H1 (cell line): ENCODE data around the gene GPHA2. TPM values are rescaled to one million over a fixed set of nuclear protein-coding genes. Genes with fewer than 3 reads are reported as not detected.

Experiments used
- CTCF ChIA-PET: fragments of 300-600 bp; sonication (Branson Sonifier 250); formaldehyde crosslinking; loops from one replicate; lab custom pipeline; 2021; ENCODE audit not compliant: partially characterized antibody; lab: Charles Lee
- POLR2A ChIA-PET: fragments of 300-600 bp; sonication (Branson Sonifier 250); formaldehyde crosslinking; loops from one replicate; lab custom pipeline; 2021; ENCODE audit warnings: inconsistent platforms; ENCODE audit not compliant: partially characterized antibody; lab: Charles Lee
- DNase-seq, 2 experiments: peaks; one replicate each; pipeline versions ENCODE4 v3.0.0 to v3.0.0-alpha.2; 2010 to 2022; ENCODE audit warnings: low spot score in 2 of 2, low read depth in 1 of 2, mixed read lengths in 1 of 2
- FAIRE-seq: peaks from 2 replicates; lab custom pipeline; 2011; peaks lifted over from hg19 to GRCh38; lab: Jason Lieb, UNC
- H2AFZ ChIP-seq: 2 replicates; pipeline ENCODE4 v1.8.1; 2012; ENCODE audit warnings: low read length, inconsistent platforms
- H2AK5ac ChIP-seq: 2 replicates; pipeline ENCODE4 v1.6.1; 2013; ENCODE audit warnings: low read depth, low read length
- H2BK120ac ChIP-seq: replicated peaks from 2 replicates; pipeline ENCODE3; 2013; ENCODE audit warnings: low read depth, low read length, inconsistent platforms
- H2BK12ac ChIP-seq: 2 replicates; pipeline ENCODE4 v1.6.1; 2013; ENCODE audit warnings: low read depth, low read length
- H2BK15ac ChIP-seq: 2 replicates; pipeline ENCODE4 v1.6.1; 2013; ENCODE audit warnings: low read length
- H2BK20ac ChIP-seq: 2 replicates; pipeline ENCODE4 v1.6.1; 2013; ENCODE audit warnings: low read length
- H2BK5ac ChIP-seq: 2 replicates; pipeline ENCODE4 v1.6.1; 2013; ENCODE audit warnings: low read depth, low read length
- H3K14ac ChIP-seq: 2 replicates; pipeline ENCODE4 v1.6.1; 2013; ENCODE audit warnings: inconsistent platforms; ENCODE audit not compliant: insufficient read length
- H3K18ac ChIP-seq: 2 replicates; pipeline ENCODE4 v1.6.1; 2013; ENCODE audit warnings: low read length; ENCODE audit errors: extremely low read depth
- H3K23ac ChIP-seq: 2 replicates; pipeline ENCODE4 v1.6.1; 2013; ENCODE audit warnings: inconsistent platforms; ENCODE audit not compliant: insufficient read length
- H3K23me2 ChIP-seq: 2 replicates; pipeline ENCODE4 v1.6.1; 2013; ENCODE audit warnings: low read depth, low read length
- H3K27ac ChIP-seq: 2 replicates; pipeline ENCODE4 v1.6.1; 2011; ENCODE audit warnings: low read depth, low read length, inconsistent platforms
- H3K27me3 ChIP-seq, 4 experiments: replicated peaks in 1 of 4; 1 replicate in 1 of 4; 2 replicates in 3 of 4; pipeline versions ENCODE4 v1.6.1 to v1.8.1; 2011 to 2013; ENCODE audit warnings: low read length in 3 of 4, mild to moderate bottlenecking in 3 of 4, inconsistent platforms in 2 of 4, mixed read lengths in 2 of 4, moderate library complexity in 1 of 4; ENCODE audit not compliant: control insufficient read depth in 3 of 4, insufficient read depth in 3 of 4; ENCODE audit errors: extremely low read depth in 1 of 4
- H3K36me3 ChIP-seq, 4 experiments: 2 replicates each; pipeline versions ENCODE4 v1.6.1 to v1.8.1; 2011 to 2013; ENCODE audit warnings: mild to moderate bottlenecking in 4 of 4, low read length in 3 of 4, moderate library complexity in 2 of 4, control low read depth in 1 of 4, inconsistent platforms in 1 of 4; ENCODE audit not compliant: insufficient read depth in 4 of 4, control insufficient read depth in 2 of 4
- H3K4ac ChIP-seq: replicated peaks from 2 replicates; pipeline ENCODE3; 2013; ENCODE audit warnings: low read length, low read depth, mixed read lengths, inconsistent platforms; ENCODE audit not compliant: insufficient read length
- H3K4me1 ChIP-seq, 4 experiments: replicated peaks in 1 of 4; 1 replicate in 1 of 4; 2 replicates in 3 of 4; pipeline versions ENCODE4 v1.6.1 to v1.8.1; 2011 to 2013; ENCODE audit warnings: low read length in 3 of 4, inconsistent platforms in 2 of 4, mixed read lengths in 1 of 4; ENCODE audit not compliant: insufficient read depth in 4 of 4, control insufficient read depth in 3 of 4
- H3K4me2 ChIP-seq, 2 experiments: 2 replicates each; pipeline versions ENCODE4 v1.6.1 to v1.8.1; 2011 to 2013; ENCODE audit warnings: low read depth in 2 of 2, low read length in 2 of 2, control low read depth in 1 of 2, inconsistent platforms in 1 of 2, mild to moderate bottlenecking in 1 of 2; ENCODE audit not compliant: insufficient read depth in 1 of 2
- H3K4me3 ChIP-seq, 4 experiments: fragments of 200-600, 300-600 bp in 1 of 4; sonication (generic), shearing (Covaris generic), sonication (Bioruptor Twin) in 1 of 4; 2 replicates each; pipeline versions ENCODE4 v1.5.1 to v1.8.1; 2011 to 2016; ENCODE audit warnings: low read length in 4 of 4, low read depth in 3 of 4, control low read depth in 2 of 4, inconsistent platforms in 2 of 4, mild to moderate bottlenecking in 2 of 4, mixed read lengths in 1 of 4, moderate library complexity in 1 of 4; ENCODE audit not compliant: insufficient read depth in 2 of 4; ENCODE audit errors: extremely low read depth in 1 of 4
- H3K56ac ChIP-seq: replicated peaks from 2 replicates; pipeline ENCODE3; 2013; ENCODE audit warnings: low read depth, mild to moderate bottlenecking, mixed read lengths, low read length, inconsistent platforms; ENCODE audit not compliant: insufficient read length
- H3K79me1 ChIP-seq: 2 replicates; pipeline ENCODE4 v1.6.1; 2013; ENCODE audit warnings: low read depth, low read length, control low read depth
- H3K79me2 ChIP-seq, 2 experiments: 2 replicates each; pipeline versions ENCODE4 v1.6.1 to v1.8.1; 2012 to 2013; ENCODE audit warnings: low read length in 2 of 2, mild to moderate bottlenecking in 2 of 2, inconsistent platforms in 1 of 2; ENCODE audit not compliant: insufficient read depth in 2 of 2, control insufficient read depth in 1 of 2
- H3K9ac ChIP-seq, 4 experiments: replicated peaks in 1 of 4; 1 replicate in 1 of 4; 2 replicates in 3 of 4; pipeline versions ENCODE4 v1.6.1 to v1.8.1; 2011 to 2013; ENCODE audit warnings: low read depth in 3 of 4, low read length in 3 of 4, control low read depth in 2 of 4, mild to moderate bottlenecking in 2 of 4, moderate library complexity in 2 of 4, inconsistent platforms in 1 of 4; ENCODE audit errors: extremely low read depth in 1 of 4
- H3K9me3 ChIP-seq, 2 experiments: 2 replicates each; pipeline versions ENCODE4 v1.6.1 to v1.8.1; 2012 to 2013; ENCODE audit warnings: mild to moderate bottlenecking in 2 of 2, moderate library complexity in 2 of 2, control low read depth in 1 of 2, inconsistent platforms in 1 of 2, low read depth in 1 of 2, low read length in 1 of 2, mixed read lengths in 1 of 2; ENCODE audit not compliant: insufficient read depth in 2 of 2
- H4K20me1 ChIP-seq, 2 experiments: replicated peaks in 1 of 2; 2 replicates each; pipeline versions ENCODE3 to v1.8.1; 2011 to 2013; ENCODE audit warnings: inconsistent platforms in 2 of 2, low read length in 2 of 2, mild to moderate bottlenecking in 1 of 2; ENCODE audit not compliant: insufficient read depth in 2 of 2, control insufficient read depth in 1 of 2
- H4K5ac ChIP-seq: 2 replicates; pipeline ENCODE4 v1.6.1; 2013; ENCODE audit warnings: low read length, low read depth, mixed read lengths, inconsistent platforms; ENCODE audit not compliant: insufficient read length
- H4K8ac ChIP-seq: 2 replicates; pipeline ENCODE4 v1.8.0; 2013; ENCODE audit warnings: mild to moderate bottlenecking, moderate library complexity, low read length, inconsistent platforms; ENCODE audit not compliant: insufficient read depth; ENCODE audit errors: extremely low read depth
- H4K91ac ChIP-seq: replicated peaks from 2 replicates; pipeline ENCODE3; 2013; ENCODE audit warnings: low read length, mixed read lengths, inconsistent platforms; ENCODE audit not compliant: insufficient read length
- WGBS, 2 experiments: shearing (Covaris generic) in 1 of 2; methylation state at CpG; one replicate each; pipeline versions ENCODE4 v1.1.6 to v1.1.7; 2013 to 2015; ENCODE audit warnings: low lambda C conversion rate in 2 of 2, mixed read lengths in 2 of 2, inconsistent platforms in 1 of 2, low coverage in 1 of 2, missing lambda C conversion rate in 1 of 2; ENCODE audit not compliant: insufficient replicate concordance in 2 of 2, insufficient coverage in 1 of 2, insufficient read length in 1 of 2; ENCODE audit errors: extremely low coverage in 1 of 2, missing lambda C conversion rate in 1 of 2; 5-methylcytosine and 5-hydroxymethylcytosine counted together
- polyA plus RNA-seq, 7 experiments: library from polyadenylated mRNA; depleted of rRNA in 3 of 7; stranded (reverse) in 5 of 7; unstranded in 2 of 7; fragments of >200 nt in 5 of 7; fragments of 200-250 nt in 2 of 7; gene quantifications; 1 replicate in 5 of 7; 2 replicates in 1 of 7; 4 replicates in 1 of 7; pipeline versions ENCODE4 v1.2.1 to v1.2.3, GENCODE V29; 2011 to 2013; ENCODE audit warnings: missing spikeins in 2 of 7, mixed read lengths in 2 of 7
- total RNA-seq: library from RNA; stranded (reverse); fragmentation: NEBNext Ultra II Directional; extraction: Animal tissue kit (Norgen Biotek cat#: 25700); gene quantifications from 2 replicates; pipeline ENCODE4 v1.2.1, GENCODE V29; 2021

The GPHA2 gene
- total and polyA plus RNA-seq, 2 of the 8 experiments (the other 6 are each of a cell fraction or from before 2014, with no cell fraction given), result 0.97 to 4.4 TPM

DNA sequence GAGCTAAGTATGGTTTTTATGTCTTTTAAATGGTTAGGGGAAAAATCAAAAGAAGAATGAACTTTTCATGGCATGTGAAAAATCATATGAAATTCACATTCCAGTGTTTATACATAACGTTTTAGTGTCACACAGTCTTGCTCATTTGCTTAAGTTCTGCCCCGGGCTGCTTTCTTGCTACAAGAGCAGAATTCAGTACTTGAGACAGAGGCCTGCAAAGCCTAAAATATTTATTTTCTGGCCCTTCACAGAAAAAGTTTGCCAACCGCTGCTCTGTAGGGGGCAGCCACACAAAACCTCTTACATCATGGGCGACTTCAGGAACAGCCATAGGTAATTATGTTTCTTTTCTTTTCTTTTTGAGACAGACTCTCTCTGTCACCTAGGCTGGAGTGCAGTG, 17.7 kb downstream of the GPHA2 start:
- H2AFZ ChIP-seq, result no peak overlapping the region
- no peak for DNase-seq
- no peaks in the 10 kb centered on the region for H3K79me2 ChIP-seq
- H4K91ac ChIP-seq, result no peak overlapping the region
- peaks cover 0 to 11% (median 4%) of the 10 kb centered on the region in 4 experiments; a peak in 5 of 7 replicates for H3K4me1 ChIP-seq
- no peak overlapping the region for H3K56ac ChIP-seq
- H4K8ac ChIP-seq, result 0 out of 2 replicates have a peak overlapping the region, but pooled peaks have one; percentile 51
- peak overlapping the region; percentile 33 for H4K5ac ChIP-seq
- peaks cover 13% of the 10 kb centered on the region for H3K23me2 ChIP-seq
- peaks cover 0 to 2% of the 10 kb centered on the region in 2 experiments for H4K20me1 ChIP-seq
- no peaks in the 10 kb centered on the region for H3K9me3 ChIP-seq
- no peak for FAIRE-seq
- H3K4me2 ChIP-seq, result peak overlapping the region; percentile 67 to 98
- H3K36me3 ChIP-seq, result peaks cover 0 to 3% (median 0%) of the 10 kb centered on the region in 4 experiments; a peak in 3 of 8 replicates
- no peaks in the 10 kb centered on the region for H3K27me3 ChIP-seq
- no peak overlapping the region for H3K23ac ChIP-seq
- peak overlapping the region; percentile 49; the same call in 1 of the 2 replicates for H2BK5ac ChIP-seq
- no peak overlapping the region for H2AK5ac ChIP-seq
- H3K9ac ChIP-seq, result no peak overlapping the region
- no peak overlapping the region for H2BK12ac ChIP-seq
- no peak overlapping the region for H2BK120ac ChIP-seq
- POLR2A ChIA-PET, result interaction anchor here (0.9 to 1.5 kb wide), 3 partner anchors 12 to 138 kb away, joined by 3 to 6 read pairs (median 3); no protein-coding TSS in a partner anchor
- no peak overlapping the region for H2BK15ac ChIP-seq
- H3K18ac ChIP-seq, result no peak overlapping the region
- no peak overlapping the region for H3K14ac ChIP-seq
- CTCF ChIA-PET, result interaction anchor here (0.6 to 6.1 kb wide), 7 partner anchors 10 to 95 kb away, joined by 3 to 37 read pairs (median 9); partner anchors contain the start of genes ARL2, BATF2 and GPHA2
- peak overlapping the region; percentile 42 to 74 (median 58); a peak in 7 of 8 replicates for H3K4me3 ChIP-seq
- 0 out of 2 replicates have a peak, but pooled peaks cover 3% of the 10 kb centered on the region for H3K79me1 ChIP-seq
- H2BK20ac ChIP-seq, result no peak overlapping the region
- no peak overlapping the region for H3K4ac ChIP-seq
- WGBS, 2 experiments, result 49% methylated on average over 4 of the region's 4 CpGs; no CpG with 5 or more reads in 1 of the 2 experiments
- no peak overlapping the region for H3K27ac ChIP-seq
